GM12872 (cell line): ENCODE measurements around the gene ZMIZ1.

ENCODE experiments used
- TF ChIP-seq, protein P1 (sequence below): IDR thresholded peaks from 3 replicates; pipeline ENCODE4 v1.5.1; 2011; ENCODE audit warnings: low read depth, mild to moderate bottlenecking, low read length, moderate library complexity; ENCODE audit not compliant: insufficient read depth

Gene ZMIZ1

DNA sequence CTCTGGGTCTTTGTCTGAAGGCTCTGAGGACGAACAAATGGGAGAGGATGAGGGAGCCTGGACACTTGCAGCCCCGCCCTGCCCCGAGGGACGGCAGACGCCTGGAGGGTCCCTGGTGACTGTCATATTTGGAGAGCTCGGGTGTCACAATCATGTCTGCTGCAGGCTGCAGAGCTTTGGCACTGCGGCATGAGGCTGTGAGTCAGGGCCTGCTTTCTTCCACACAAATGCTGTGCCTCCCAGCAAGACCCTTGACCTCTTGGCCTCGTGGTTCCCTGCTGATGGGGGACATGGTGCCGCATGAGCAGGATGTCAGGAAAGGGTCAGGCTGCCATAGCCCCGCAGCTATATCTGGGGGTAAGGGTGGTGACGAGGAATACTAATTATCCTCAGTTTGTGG lies 213.6 kb downstream of the ZMIZ1 start:
- TF ChIP-seq, protein P1, sequence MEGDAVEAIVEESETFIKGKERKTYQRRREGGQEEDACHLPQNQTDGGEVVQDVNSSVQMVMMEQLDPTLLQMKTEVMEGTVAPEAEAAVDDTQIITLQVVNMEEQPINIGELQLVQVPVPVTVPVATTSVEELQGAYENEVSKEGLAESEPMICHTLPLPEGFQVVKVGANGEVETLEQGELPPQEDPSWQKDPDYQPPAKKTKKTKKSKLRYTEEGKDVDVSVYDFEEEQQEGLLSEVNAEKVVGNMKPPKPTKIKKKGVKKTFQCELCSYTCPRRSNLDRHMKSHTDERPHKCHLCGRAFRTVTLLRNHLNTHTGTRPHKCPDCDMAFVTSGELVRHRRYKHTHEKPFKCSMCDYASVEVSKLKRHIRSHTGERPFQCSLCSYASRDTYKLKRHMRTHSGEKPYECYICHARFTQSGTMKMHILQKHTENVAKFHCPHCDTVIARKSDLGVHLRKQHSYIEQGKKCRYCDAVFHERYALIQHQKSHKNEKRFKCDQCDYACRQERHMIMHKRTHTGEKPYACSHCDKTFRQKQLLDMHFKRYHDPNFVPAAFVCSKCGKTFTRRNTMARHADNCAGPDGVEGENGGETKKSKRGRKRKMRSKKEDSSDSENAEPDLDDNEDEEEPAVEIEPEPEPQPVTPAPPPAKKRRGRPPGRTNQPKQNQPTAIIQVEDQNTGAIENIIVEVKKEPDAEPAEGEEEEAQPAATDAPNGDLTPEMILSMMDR, result no peak

DNA sequence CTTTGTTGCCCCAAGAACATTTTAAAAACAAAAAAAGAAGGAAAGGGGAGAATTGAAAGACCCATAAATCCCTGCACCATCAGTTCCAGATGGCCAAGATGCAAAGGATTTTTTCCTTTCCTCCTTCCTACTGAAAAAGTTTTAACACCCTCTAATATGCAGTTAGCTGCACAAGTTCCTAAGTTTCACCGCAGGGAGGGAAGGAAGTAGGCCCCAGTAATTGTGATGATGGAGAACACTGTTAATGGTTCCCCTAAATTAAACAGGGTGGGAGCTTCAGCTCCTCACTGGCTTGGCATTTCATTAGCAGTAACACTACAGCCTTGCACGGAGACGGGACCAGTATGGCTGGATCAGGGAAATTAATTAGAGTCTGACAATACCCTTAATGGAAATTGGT lies 214.8 kb downstream of the ZMIZ1 start:
- TF ChIP-seq, protein P1, result no peak

DNA sequence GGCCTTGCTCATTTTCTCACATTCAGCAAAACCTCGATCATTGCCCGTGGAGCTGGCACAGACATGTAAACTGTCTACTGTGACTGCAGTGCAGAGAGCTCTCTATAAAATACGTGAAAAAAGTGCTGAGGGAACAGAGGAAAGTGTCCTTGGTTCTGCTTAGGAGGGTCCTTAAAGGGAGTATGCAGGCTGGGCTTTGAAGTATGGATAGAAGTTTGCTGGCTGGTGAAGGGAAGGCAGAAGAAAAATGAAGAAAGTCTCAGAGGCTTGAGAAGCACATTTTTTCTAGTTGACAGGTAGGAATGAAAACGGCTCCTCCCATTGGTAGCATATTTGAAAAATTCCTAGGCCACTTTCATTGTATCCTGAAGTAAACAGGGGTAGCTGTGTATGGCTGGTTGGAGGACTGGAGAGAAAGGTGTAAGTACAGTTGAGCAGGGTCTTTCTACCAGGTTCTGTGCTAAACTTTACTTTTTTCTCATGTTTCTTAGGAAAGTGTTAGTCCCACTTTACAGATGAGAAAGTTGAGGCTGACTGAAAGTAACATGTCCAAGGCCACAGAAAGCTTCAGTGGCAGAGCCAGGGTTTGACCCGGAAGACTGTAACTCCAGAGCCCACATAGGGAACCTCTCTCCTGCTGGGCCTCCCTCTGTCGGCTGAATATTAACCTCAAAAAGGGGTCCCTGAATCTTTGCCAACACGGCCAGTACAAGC lies 215.5 kb downstream of the ZMIZ1 start:
- TF ChIP-seq, protein P1, result no peak

DNA sequence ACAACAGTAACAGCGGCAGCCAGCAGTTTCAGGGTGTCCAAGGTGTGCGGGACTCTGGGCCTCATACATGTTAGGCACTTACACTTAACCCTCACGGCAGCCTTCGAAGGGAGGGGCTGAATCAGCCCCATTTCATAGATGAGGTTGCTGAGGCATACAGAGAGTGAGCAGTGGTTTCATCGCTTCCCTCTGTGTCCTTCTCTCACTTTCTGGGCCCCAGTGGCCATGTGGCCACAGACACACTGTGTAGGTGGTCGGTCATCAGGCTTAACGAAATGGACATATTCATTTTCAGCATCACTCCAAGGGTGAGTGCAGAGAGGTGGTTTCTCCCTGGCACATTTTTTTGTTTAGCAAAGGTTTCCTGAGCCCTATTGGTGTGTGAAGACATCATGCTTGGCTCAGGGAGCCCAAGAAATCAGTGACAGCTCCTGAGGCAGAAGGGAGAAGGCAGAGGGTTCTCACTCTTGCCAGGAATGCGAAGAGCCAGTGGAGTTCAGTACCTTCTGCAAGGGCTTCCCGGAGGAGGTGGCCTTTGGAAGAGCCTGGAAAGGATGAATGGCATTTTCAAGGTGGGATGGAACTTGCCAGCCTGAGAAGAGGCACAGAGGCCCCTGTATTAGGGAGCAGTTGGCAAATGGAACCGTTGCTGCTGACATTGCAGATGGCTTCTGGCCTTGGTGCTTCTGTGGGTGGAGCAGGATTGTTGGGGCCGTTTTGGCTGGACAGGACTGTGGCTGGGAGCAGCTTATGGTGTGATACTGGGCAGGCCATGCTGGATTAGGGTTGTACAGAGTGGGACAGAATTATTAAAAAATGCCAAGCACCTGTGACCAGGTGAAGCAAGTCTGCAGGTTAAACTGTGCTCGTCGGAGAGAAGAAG lies 216.8 kb downstream of the ZMIZ1 start:
- TF ChIP-seq, protein P1, result no peak

DNA sequence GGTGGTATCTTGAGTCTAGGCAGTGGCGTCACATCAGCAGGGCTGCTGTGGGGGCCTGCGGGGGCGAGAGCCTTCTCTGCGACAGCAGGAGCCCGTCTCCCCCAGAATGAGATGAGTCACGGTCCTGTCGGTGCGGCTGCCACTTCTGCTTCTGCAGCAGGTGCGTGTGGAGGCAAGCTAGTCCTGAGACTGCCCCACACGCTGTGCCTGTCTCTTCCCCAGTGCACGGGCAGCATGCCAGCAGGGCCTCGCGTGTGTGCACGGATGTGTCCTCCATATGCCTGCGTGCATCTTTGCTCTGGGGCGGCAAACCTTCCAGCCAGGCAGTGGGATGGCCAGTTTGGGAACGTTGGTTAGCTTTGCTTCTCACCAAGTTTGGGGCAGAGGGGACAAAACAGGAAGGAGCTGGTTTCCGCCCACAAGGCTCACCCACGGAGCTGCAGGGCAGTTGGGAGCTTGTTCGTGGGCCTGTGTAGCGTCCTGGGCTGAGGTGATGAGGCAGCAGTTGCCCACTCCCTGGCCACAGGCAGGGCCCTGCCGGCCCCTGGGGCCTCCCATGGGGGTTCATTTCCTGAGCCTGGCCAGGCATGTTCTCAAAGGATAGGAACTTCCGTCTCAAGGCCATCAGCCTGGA lies 217.7 kb downstream of the ZMIZ1 start:
- TF ChIP-seq, protein P1, result no peak

DNA sequence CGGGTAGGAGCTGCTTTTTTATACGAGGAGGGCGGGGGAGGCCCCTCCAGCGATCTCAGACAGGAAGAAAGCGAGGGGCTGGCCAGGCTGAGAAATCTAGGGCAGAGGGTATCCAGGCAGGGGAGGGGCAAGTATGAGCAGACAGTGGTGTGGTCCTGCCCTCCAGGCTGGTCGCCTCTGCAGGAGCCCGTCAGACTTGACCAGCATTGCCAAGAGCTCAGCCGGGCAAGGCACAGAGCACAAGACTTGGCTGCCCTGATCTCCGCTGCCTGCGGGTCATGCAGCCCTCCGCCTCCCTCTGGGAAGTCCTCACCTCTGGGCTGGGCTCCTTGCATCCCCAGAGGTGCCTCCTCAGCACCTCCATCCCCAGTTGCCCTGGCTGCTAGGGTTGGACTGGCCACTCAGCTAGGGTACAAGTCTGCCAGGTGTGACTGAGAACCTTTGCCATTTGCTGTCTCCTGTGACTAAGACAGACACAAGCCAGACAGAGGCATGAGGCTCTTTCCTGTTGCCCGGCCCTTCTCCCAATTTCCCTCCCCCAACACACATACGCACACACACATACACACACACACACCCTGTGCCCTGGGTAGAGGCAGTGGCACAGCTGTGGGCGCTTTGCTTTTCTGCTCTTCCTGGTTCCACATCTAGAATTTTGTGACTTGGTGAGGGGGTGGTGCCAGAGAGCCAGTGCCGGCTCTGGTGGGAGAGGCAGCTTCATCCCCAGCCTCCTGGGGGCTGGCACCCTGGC lies 219.4 kb downstream of the ZMIZ1 start:
- TF ChIP-seq, protein P1, result no peak

DNA sequence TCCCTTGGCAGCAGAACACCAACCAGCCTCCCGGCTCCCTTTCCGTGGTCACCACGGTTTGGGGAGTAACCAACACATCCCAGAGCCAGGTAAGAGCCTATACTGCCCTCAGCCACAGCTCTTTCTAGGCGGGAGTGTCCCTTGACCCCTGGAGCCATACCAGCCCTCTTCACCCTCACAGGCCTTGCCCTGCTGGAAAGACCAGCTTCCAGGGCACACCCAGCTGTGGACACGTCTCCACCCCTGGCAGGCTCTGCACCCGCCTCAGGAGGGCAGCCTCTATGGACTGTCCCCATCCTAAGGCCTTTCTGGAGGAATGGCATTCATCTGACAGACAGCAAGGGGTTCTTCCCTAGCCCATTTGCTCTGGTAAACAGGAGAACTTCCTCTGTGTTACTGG lies 221.0 kb downstream of the ZMIZ1 start:
- TF ChIP-seq, protein P1, result no peak
